Keratinocyte (primary cell): ENCODE results near the gene METTL22.

Experiments
- CTCF ChIP-seq, 3 experiments: IDR thresholded peaks in 1 of 3; conservative IDR thresholded peaks in 1 of 3; optimal IDR thresholded peaks in 1 of 3; 2 replicates in 2 of 3; 3 replicates in 1 of 3; pipeline versions ENCODE3 to v1.5.1; 2011; ENCODE audit warnings: low read length in 3 of 3, mild to moderate bottlenecking in 3 of 3, moderate library complexity in 2 of 3, control low read depth in 1 of 3, inconsistent platforms in 1 of 3; ENCODE audit not compliant: insufficient read depth in 2 of 3; ENCODE audit errors: extremely low read depth in 1 of 3
- EZH2 ChIP-seq: IDR thresholded peaks from one replicate; pipeline ENCODE4 v1.6.1; 2012; ENCODE audit warnings: inconsistent platforms, mild to moderate bottlenecking, low read length, moderate library complexity

GRCh38 chr16:8686031-8686621 lies 64.6 kb downstream of the METTL22 start:
- TF ChIP-seq CTCF (optimal IDR thresholded peaks at IDR 0.05 in 1 of 3, IDR thresholded peaks at IDR 0.05 in 1 of 3, conservative IDR thresholded peaks at IDR 0.05 in 1 of 3; ENCODE audit: extremely low read depth in 1 of 3, insufficient read depth in 2 of 3, low read length in 3 of 3) = no peak
- no peak for TF ChIP-seq EZH2
